ENCODE data around the gene TMEM121B.

Gene TMEM121B

DNA sequence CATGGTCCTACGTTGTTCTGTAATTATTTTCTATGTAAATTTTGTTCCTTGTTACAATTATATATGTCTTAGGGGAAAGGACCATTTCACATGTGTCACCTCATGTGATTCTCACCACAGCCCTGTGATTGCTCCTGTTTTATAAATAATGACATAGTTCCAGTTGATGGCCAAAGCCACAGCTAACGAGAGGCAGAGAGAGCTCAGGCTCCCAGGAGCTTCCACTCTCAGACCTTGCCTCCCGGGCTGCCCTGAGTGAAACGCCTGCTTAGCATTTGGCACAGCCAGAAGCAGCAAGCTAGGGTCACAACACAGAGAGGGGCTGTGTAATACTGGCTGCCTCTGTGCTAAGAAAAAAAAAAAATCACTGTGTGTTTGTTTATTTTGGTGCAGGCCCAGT, 5.9 kb downstream of the TMEM121B start:
- intact Hi-C loops (cut with DNase I): no loop called here

GRCh38 chr22:17114898-17115235, 6.3 kb downstream of the TMEM121B start:
- intact Hi-C loops (cut with DNase I): no loop called here
- peak in 1 of 42 donors; percentile 38 for DNase-seq

More for the DNA sequence above, 5.9 kb downstream of the TMEM121B start:
- no peak for DNase-seq

GRCh38 chr22:17114173-17114897, 6.8 kb downstream of the TMEM121B start:
- intact Hi-C loops (cut with DNase I): no loop called here
- no peak for DNase-seq

DNA sequence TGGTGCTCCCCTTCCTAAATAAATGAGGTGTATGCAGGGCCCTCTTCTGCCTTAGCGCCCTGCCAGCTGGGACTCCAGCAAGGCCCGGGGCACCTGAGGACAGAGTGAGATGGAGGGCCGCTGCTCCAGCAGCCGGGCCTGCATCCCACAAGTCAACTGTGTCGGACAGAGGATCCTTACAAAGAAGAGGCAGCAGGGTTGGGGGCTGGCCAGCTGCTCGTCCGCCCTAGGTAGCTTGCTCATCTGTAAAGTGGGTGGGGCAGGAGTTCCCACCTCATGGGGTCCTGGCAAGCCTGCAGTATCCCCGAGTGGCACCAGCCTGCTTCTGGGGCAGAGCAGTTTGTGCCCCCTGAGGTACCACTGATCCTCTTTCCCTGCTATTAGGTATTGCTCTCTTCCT, 7.6 kb downstream of the TMEM121B start:
- peak in 1 of 42 donors; percentile 35 for DNase-seq

DNA sequence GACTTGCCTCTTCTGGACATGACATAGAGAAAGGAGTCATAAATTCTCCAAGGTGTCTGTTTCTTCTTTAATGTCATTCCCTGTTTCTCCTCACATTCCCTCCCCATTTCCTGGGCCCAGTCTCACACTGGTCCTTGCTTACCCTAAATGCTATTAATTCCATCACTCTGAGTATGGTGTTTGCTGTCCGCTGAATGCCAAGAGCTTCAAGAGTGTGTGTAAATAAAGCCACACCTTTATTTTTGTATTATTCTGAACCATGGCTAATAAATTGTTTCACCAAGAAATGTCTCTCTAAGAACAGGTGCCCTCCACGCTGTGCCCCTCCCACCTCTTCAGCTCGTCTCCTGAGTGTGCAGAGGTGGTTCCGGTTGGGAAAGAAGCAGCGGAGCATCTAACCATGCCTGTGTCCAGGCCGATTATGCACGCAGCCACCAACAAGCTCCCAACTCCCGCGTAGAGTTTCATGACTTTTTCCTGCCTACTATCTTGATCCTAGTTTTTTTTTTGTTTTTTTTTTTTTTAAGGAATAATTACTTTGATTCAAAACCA, 8.6 kb downstream of the TMEM121B start:
- peak in 2 of 42 donors; percentile 29 to 61 for DNase-seq
- intact Hi-C loops (cut with DNase I): no loop called here

More for the DNA sequence above, 7.6 kb downstream of the TMEM121B start:
- intact Hi-C loops (cut with DNase I): no loop called here

DNA sequence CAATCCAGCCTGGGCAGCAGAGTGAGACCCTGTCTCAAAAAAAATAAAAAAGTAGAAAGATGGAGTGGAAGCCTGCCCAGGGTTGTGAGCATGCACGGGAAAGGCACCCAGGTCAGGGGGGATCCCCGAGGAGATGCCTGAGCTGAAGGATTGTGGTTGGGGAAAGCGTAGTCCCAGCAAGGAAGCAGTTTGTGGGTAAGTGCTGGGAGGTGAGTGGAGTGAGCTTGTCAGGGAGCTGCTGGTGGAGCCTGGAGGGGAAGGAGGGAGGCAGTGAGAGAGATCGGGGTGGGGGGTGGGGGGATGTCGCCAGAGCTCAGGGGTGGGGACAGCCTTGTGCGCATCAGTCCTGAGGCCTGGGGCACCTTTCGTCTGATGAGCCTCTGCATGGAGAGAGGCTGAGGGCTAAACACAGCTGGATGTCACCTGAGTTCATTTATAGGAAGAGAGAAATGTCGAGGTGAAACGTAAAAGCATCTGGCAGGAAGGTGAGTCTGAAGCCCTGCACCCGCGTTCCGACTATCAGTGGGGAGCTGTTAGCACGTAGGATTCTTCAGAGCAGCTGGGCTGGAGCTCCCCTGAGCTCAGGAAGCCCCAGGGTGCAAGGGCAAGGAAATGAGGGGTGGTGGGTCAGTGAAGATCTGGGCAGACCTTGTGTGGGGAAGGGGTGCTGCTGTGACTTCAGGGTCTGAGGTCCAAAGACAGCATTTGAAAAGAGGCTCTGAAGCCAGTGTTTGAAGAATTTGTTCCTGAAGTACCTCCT, 10.2 kb downstream of the TMEM121B start:
- intact Hi-C loops (cut with DNase I): no loop called here
- DNase-seq: peak in 1 of 42 donors; percentile 3

GRCh38 chr22:17109976-17110375, 11.2 kb downstream of the TMEM121B start:
- intact Hi-C loops (cut with DNase I): no loop called here

GRCh38 chr22:17109113-17109865, 11.9 kb downstream of the TMEM121B start:
- DNase-seq: peak in 1 of 42 donors; percentile 3
- intact Hi-C loops (cut with DNase I): no loop called here

More at GRCh38 chr22:17109976-17110375, 11.2 kb downstream of the TMEM121B start:
- peak in 1 of 42 donors; percentile 1 for DNase-seq

- intact Hi-C loops (cut with DNase I): no loop called here
- peak in 1 of 42 donors; percentile 3 for DNase-seq
Measured at GRCh38 chr22:17108256-17109112, 12.7 kb downstream of the TMEM121B start.

- peak in 1 of 42 donors; percentile 2 for DNase-seq
- intact Hi-C loops (cut with DNase I): no loop called here
Measured at GRCh38 chr22:17107547-17107810, 13.7 kb downstream of the TMEM121B start.

DNA sequence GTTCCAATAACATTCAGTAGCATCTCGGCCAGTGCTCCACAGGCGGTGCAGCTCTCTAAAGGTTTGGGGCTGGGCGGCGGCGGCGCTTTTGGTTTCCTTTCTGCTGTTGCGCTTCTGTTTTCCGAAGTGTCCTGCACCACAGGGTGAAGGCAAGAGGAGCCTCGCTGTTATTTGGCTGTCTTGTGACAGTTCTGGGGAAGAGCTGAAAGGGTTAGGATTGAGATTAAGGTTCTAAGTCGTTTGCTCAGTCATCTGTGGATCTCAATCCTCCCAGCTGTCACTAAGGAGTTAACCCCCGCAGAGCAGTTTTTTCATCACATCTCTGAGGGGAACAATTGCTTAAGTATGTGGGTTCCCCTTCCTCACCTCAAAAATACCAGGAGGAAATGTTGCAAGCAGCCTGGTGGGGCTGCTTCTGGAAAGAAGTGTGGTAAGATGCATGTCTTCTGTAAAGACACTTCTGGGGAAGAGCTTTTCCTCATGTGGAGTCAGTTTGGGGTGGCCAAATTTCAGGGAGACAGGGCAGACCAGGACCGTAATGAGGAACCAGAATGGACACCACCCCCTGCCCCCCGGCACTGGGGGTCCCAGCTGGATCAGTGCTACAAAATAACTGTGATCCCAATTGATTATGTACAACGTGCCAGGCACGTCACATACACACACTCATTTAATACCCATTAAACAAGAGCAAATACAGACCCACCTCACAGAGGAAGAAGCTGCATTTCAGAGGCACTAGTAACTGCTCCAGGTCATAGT, 14.2 kb downstream of the TMEM121B start:
- DNase-seq: peak in 1 of 42 donors; percentile 13
- intact Hi-C loops (cut with DNase I): no loop called here

- DNase-seq: no peak
- intact Hi-C loops (cut with DNase I): no loop called here
Measured at GRCh38 chr22:17106161-17106784, 14.9 kb downstream of the TMEM121B start.

DNA sequence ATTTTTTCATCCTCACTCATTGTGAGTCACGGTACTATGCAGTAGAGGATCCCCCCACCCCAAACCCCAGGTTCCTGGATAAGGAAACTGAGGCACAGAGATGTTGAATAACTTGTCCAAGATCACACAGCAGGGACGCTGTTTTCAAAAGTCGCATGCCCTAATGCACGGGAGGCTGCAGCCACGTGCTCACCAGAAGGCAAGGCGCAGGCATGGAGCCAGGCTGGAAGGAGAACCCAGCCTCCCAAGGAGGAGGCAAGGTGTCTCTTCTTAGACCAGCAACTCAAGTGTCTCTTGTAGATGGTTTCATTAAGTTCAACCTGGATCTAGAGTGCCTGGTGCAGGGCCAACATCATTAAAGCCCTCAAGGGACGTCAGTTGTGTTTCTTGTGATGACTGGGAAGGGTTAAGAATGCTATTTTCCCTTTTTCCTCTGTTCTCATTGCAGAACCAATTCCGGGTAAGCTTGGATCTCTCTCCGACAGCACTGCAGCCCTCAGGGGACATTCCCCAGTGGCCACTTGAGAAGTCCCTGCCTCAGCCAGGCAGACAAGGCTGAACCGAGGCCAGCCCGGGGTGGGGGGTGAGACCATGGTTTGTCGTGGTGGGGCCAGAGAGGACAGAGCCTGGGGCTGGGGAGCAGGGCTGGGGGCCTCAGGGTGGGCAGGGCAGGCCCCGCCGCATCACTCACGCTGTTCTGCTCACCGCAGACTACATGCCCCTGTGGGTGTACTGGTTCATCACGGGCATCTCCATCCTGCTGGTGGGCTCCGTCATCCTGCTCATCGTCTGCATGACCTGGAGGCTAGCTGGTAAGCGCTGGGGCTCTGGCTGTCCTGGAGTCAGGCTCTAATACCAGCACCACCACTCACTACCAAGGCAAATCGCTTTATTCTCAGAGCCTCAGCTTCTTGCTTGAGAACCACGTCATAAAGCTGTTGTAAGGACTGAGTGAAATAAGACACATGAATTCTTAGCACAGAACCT, 15.7 kb downstream of the TMEM121B start:
- peak in 1 of 42 donors; percentile 3 for DNase-seq
- intact Hi-C loops (cut with DNase I): no loop called here

DNA sequence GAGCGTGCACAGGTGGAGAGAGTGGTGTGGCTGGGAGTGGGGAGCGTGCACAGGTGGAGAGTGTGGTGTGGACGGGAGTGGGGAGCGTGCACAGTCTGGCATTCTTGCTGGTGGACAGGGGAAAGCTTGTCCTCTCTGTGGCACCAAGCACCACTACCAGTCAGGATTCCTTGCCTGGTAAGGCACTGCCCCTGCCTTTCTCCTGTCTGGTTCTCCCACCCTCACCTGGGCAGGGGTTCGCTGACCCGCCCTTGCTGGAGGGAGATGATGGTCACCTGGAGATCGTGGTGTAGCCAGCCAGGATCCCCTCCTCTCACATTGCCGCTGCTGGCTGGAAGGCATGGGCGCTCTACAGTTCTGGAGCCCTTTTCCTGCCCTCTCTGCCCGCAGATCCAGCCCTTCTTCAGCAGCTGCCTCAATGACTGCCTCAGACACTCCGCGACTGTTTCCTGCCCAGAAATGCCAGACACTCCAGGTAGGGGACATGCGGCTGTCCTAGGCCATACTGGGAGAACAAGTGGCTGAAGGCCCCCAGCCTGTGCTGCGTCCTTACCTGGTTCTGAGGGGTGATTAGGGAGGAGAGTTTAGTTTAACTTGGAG, 16.7 kb downstream of the TMEM121B start:
- peak in 1 of 42 donors; percentile 3 for DNase-seq

GRCh38 chr22:17103351-17103750, 17.8 kb downstream of the TMEM121B start:
- intact Hi-C loops (cut with DNase I): no loop called here
- no peak for DNase-seq

More for the DNA sequence above, 16.7 kb downstream of the TMEM121B start:
- intact Hi-C loops (cut with DNase I): no loop called here

GRCh38 chr22:17102297-17102667, 18.9 kb downstream of the TMEM121B start:
- DNase-seq: peak in 2 of 42 donors; percentile 13 to 35
- intact Hi-C loops (cut with DNase I): no loop called here

Measured in head of caudate nucleus (tissue), 42 donors.